Tibial nerve (tissue), 4 donors: ENCODE data around the gene DOLPP1.

Source experiments
- CTCF ChIP-seq, 5 experiments: fragments of 200-600 bp in 3 of 5; fragments of 450-650 bp in 2 of 5; sonication (generic) in 3 of 5; IDR thresholded peaks; one replicate each; pipeline ENCODE4 v1.5.1; 2016 to 2019; ENCODE audit warnings: antibody characterized with exemption in 5 of 5, mild to moderate bottlenecking in 3 of 5, moderate library complexity in 2 of 5
- EP300 ChIP-seq, 2 donors: sonication (generic); formaldehyde crosslinking; IDR thresholded peaks; one replicate each; pipeline ENCODE4 v1.6.1; 2017; ENCODE audit warnings: antibody characterized with exemption in 2 of 2, mild to moderate bottlenecking in 1 of 2

DNA sequence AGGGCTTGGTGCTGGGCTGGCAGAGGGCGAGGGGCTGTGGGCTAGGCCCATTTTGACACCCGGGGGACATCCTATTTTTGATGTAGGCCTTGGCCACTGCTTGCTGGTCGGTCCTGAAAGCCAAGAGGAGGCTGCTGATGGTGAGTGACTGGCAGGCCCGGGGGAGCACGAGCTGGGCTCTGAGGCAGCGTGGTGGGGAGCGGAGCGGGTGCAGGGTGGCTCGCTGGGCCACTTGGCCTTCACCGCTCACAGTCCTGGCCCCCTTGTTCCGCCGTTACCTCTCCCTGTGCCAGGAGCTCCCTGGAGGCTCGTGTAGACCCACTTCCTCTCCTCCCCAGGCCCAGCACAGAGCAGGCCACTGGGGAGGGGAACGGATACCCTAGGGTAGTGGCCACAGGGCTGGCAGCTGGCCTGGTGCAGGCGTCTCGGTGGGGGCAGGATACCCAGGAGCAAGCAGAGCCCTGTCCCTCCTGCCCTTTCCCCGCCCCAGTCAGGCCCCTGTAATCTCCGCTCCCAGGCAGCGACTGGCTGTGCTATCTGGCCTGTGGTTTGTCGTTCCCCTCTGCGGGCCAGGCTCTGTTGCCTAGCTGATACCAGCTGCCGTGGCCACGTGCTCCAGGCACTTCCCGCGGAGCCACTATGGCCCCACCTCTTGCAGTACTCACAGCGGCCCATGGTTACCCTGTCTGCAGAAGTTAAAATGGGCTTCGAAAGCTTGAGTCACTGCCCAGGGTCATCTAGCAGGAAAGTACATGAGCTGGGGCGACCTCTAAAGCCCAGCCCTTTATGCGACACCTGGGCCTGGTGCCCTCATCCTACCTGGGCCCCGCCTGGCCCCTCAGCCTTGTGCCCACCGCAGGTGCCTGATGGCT lies 11.7 kb upstream of the DOLPP1 start:
- TF ChIP-seq CTCF (IDR thresholded peaks at IDR 0.05) (no peak), EP300 (IDR thresholded peaks at IDR 0.05) (no peak)
